T-cell (primary cell): ENCODE measurements around the gene MTHFS. TPM values are rescaled to one million over a fixed set of nuclear protein-coding genes. Genes with fewer than 3 reads are reported as not detected.
"Not testable (repeated sequence)": the region's sequence is repeated elsewhere in the genome, so short reads cannot be mapped to it uniquely, and the experiment has no call there.

Experiments used
- ATAC-seq, 4 experiments: fragments of 200-7000 bp in 3 of 4; fragments of 150-1000 bp in 1 of 4; cut with Tn5 transposase; replicated peaks in 1 of 4; 1 replicate in 3 of 4; 2 replicates in 1 of 4; pipeline ENCODE4 v1.10.0; 2021; ENCODE audit warnings: moderate library complexity in 3 of 4, mild to moderate bottlenecking in 2 of 4, moderate number of reproducible peaks in 1 of 4
- CTCF ChIA-PET, 2 donors: fragments of 300-600 bp; sonication (Branson Sonifier 250); formaldehyde crosslinking; loops; one replicate each; lab custom pipeline; 2022; ENCODE audit warnings: antibody characterized with exemption in 2 of 2; lab: Charles Lee
- POLR2A ChIA-PET, 2 donors: fragments of 300-600 bp; sonication (Branson Sonifier 250); formaldehyde crosslinking; loops; one replicate each; lab custom pipeline; 2022; ENCODE audit warnings: antibody characterized with exemption in 2 of 2; lab: Charles Lee
- DNase-seq, 35 experiments: peaks; one replicate each; pipeline versions ENCODE4 v3.0.0 to v3.0.0-alpha.2; 2013 to 2023
- H3K27ac ChIP-seq: one replicate; pipeline ENCODE4 v1.5.1; 2013; ENCODE audit warnings: low read length
- H3K27me3 ChIP-seq, 2 experiments: replicated peaks in 1 of 2; 1 replicate in 1 of 2; 2 replicates in 1 of 2; pipeline versions ENCODE4 v1.6.1 to v1.7.0; 2013; ENCODE audit warnings: low read length in 1 of 2, mixed read lengths in 1 of 2; ENCODE audit not compliant: control insufficient read depth in 2 of 2, insufficient read depth in 2 of 2; ENCODE audit errors: extremely low read depth in 1 of 2
- H3K36me3 ChIP-seq, 2 donors: 1 replicate in 1 of 2; 2 replicates in 1 of 2; pipeline versions ENCODE4 v1.6.1 to v1.7.0; 2013; ENCODE audit warnings: low read length in 1 of 2; ENCODE audit not compliant: control insufficient read depth in 2 of 2, insufficient read depth in 1 of 2; ENCODE audit errors: extremely low read depth in 1 of 2
- H3K4me1 ChIP-seq, 2 experiments: 1 replicate in 1 of 2; 2 replicates in 1 of 2; pipeline versions ENCODE4 v1.6.1 to v1.7.0; 2013; ENCODE audit warnings: low read length in 2 of 2, mixed read lengths in 1 of 2; ENCODE audit not compliant: insufficient read depth in 2 of 2, control insufficient read depth in 1 of 2; ENCODE audit errors: extremely low read depth in 1 of 2
- H3K4me3 ChIP-seq, 2 donors: 1 replicate in 1 of 2; 2 replicates in 1 of 2; pipeline versions ENCODE4 v1.5.1 to v1.7.0; 2013; ENCODE audit warnings: mild to moderate bottlenecking in 2 of 2, low read length in 1 of 2, moderate library complexity in 1 of 2; ENCODE audit not compliant: control insufficient read depth in 1 of 2; ENCODE audit errors: extremely low read depth in 1 of 2
- H3K9me3 ChIP-seq: 2 replicates; pipeline ENCODE4 v1.7.0; 2013
- H3K27ac Mint-ChIP-seq, 2 donors: one replicate each; pipeline ENCODE4 v1.8.0; 2020 to 2021; ENCODE audit warnings: mild to moderate bottlenecking in 2 of 2, mixed read lengths in 2 of 2
- H3K27me3 Mint-ChIP-seq, 2 donors: one replicate each; pipeline ENCODE4 v1.8.0; 2021 to 2022; ENCODE audit warnings: mixed read lengths in 2 of 2
- H3K36me3 Mint-ChIP-seq: one replicate; pipeline ENCODE4 v1.8.0; 2021; ENCODE audit warnings: mixed read lengths
- H3K4me1 Mint-ChIP-seq, 3 donors: one replicate each; pipeline ENCODE4 v1.8.0; 2020 to 2022; ENCODE audit warnings: mixed read lengths in 3 of 3, mild to moderate bottlenecking in 1 of 3
- H3K4me3 Mint-ChIP-seq, 3 donors: one replicate each; pipeline ENCODE4 v1.8.0; 2020 to 2022; ENCODE audit warnings: mild to moderate bottlenecking in 3 of 3, mixed read lengths in 3 of 3, moderate library complexity in 3 of 3
- H3K9me3 Mint-ChIP-seq, 3 donors: one replicate each; pipeline ENCODE4 v1.8.0; 2020 to 2022; ENCODE audit warnings: mixed read lengths in 3 of 3
- WGBS: methylation state at CpG from one replicate; pipeline ENCODE4 v1.1.5; 2013; ENCODE audit warnings: missing lambda C conversion rate; ENCODE audit not compliant: insufficient coverage; 5-methylcytosine and 5-hydroxymethylcytosine counted together
- total RNA-seq, 35 experiments: library from RNA in 6 of 35; stranded (reverse) in 6 of 35; fragments of 120-200 nt in 1 of 35; gene quantifications; one replicate each; pipeline versions ENCODE4 v1.2.1 to v1.2.4 and lab custom pipeline; 2013 to 2026

MTHFS gene
- total RNA-seq, 5 donors from 2014 or later (not counting 1 experiment from before 2014, with no cell fraction given), result 13.2 to 31.6 (median 27.3) TPM

DNA sequence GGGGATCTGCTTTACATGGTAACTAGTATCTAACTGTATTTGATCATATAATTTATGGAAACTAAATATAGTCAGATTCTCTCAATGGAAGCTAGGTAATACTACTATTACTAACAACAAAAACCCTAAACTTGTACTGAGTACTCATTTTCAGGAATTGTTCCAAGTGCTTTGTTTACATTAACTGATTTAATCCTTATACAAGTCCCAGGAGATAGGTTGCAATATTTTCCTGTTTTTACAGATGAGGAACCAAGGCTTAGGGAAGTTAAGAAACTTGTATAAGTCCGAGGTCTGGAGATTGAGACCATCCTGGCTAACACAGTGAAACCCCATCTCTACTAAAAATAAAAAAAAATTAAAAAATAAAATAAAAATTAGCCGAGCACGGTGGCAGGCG is 7.5 kb upstream of the MTHFS start:
- Mint-ChIP-seq H3K9me3 (peaks cover 0 to 1% (median 1%) of the 10 kb centered on the region in 3 donors), H3K27ac (no peak overlapping the region), H3K27me3 (no peaks in the 10 kb centered on the region), H3K4me3 (no peak overlapping the region), H3K4me1 (no peaks in the 10 kb centered on the region), H3K36me3 (peaks cover 16% of the 10 kb centered on the region)
- no peak overlapping the region for H3K27ac ChIP-seq
- no peaks in the 10 kb centered on the region for H3K9me3 ChIP-seq
- ATAC-seq (no peak), DNase-seq (no peak)
- 100% methylated on average over 2 of the region's 4 CpGs for WGBS
- H3K36me3 ChIP-seq, result no peaks in the 10 kb centered on the region
- H3K4me1 ChIP-seq, result no peaks in the 10 kb centered on the region
- no peak overlapping the region for H3K4me3 ChIP-seq
- H3K27me3 ChIP-seq, result no peaks in the 10 kb centered on the region
- POLR2A ChIA-PET, result no interaction called here
- CTCF ChIA-PET, result no interaction called here

GRCh38 chr15:79903626-79904025 is 6.8 kb upstream of the MTHFS start:
- ChIA-PET CTCF (no interaction called here), POLR2A (no interaction called here)
- H3K9me3 Mint-ChIP-seq, result no peaks in the 10 kb centered on the region
- H3K4me1 Mint-ChIP-seq, result no peaks in the 10 kb centered on the region
- no peaks in the 10 kb centered on the region for H3K9me3 ChIP-seq
- WGBS, result no CpG with 5 or more reads among the region's 1 CpG
- ATAC-seq (no peak), DNase-seq (no peak)
- H3K27me3 Mint-ChIP-seq, result no peaks in the 10 kb centered on the region
- H3K27ac ChIP-seq, result no peak overlapping the region
- no peaks in the 10 kb centered on the region for H3K4me1 ChIP-seq
- H3K4me3 Mint-ChIP-seq, result no peak overlapping the region
- H3K27me3 ChIP-seq, result no peaks in the 10 kb centered on the region
- H3K4me3 ChIP-seq, result no peak overlapping the region
- no peaks in the 10 kb centered on the region for H3K36me3 ChIP-seq
- no peak overlapping the region for H3K27ac Mint-ChIP-seq
- peaks cover 14% of the 10 kb centered on the region for H3K36me3 Mint-ChIP-seq

GRCh38 chr15:79903144-79903543 is 6.3 kb upstream of the MTHFS start:
- H3K4me1 ChIP-seq, result no peaks in the 10 kb centered on the region
- no peak for DNase-seq
- no peaks in the 10 kb centered on the region for H3K27me3 ChIP-seq
- Mint-ChIP-seq H3K4me3 (no peak overlapping the region), H3K9me3 (no peaks in the 10 kb centered on the region), H3K4me1 (peaks cover 0 to 4% (median 2%) of the 10 kb centered on the region in 3 donors), H3K27ac (no peak overlapping the region), H3K36me3 (peaks cover 14% of the 10 kb centered on the region), H3K27me3 (no peaks in the 10 kb centered on the region)
- H3K27ac ChIP-seq, result no peak overlapping the region
- no peaks in the 10 kb centered on the region for H3K36me3 ChIP-seq
- WGBS, result no CpG with 5 or more reads among the region's 2 CpGs
- ChIA-PET CTCF (no interaction called here), POLR2A (no interaction called here)
- ATAC-seq, result no peak
- H3K4me3 ChIP-seq, result no peak overlapping the region
- H3K9me3 ChIP-seq, result no peaks in the 10 kb centered on the region

- ChIA-PET CTCF (no interaction called here), POLR2A (interaction anchor here in 1 of 2 donors (0.6 kb wide), 1 partner anchor 47 kb away, joined by 3 read pairs; no protein-coding TSS in a partner anchor)
- Mint-ChIP-seq H3K9me3 (no peaks in the 10 kb centered on the region), H3K4me3 (no peak overlapping the region), H3K27ac (no peak overlapping the region), H3K4me1 (peaks cover 8 to 14% (median 12%) of the 10 kb centered on the region in 3 donors), H3K36me3 (peaks cover 13% of the 10 kb centered on the region), H3K27me3 (no peaks in the 10 kb centered on the region)
- H3K27me3 ChIP-seq, result no peaks in the 10 kb centered on the region
- H3K36me3 ChIP-seq, result no peaks in the 10 kb centered on the region
- no peak for ATAC-seq
- peaks cover 4 to 5% of the 10 kb centered on the region in 2 experiments for H3K4me1 ChIP-seq
- no peak for DNase-seq
- WGBS, result no CpG with 5 or more reads among the region's 1 CpG
- no peak overlapping the region for H3K4me3 ChIP-seq
- H3K9me3 ChIP-seq, result no peaks in the 10 kb centered on the region
- no peak overlapping the region for H3K27ac ChIP-seq
Measured at GRCh38 chr15:79901958-79902357, 5.1 kb upstream of the MTHFS start.

- WGBS, result 86% methylated on average over 2 of the region's 4 CpGs
- peaks cover 14 to 22% (median 18%) of the 10 kb centered on the region in 3 donors for H3K4me1 Mint-ChIP-seq
- H3K36me3 Mint-ChIP-seq, H3K36me3 ChIP-seq, H3K4me3 ChIP-seq, H3K4me3 Mint-ChIP-seq, H3K27me3 Mint-ChIP-seq, ATAC-seq, H3K27ac Mint-ChIP-seq, POLR2A ChIA-PET, CTCF ChIA-PET, H3K27me3 ChIP-seq, H3K9me3 Mint-ChIP-seq, H3K9me3 ChIP-seq, H3K27ac ChIP-seq: not testable (repeated sequence)
- peaks cover 7 to 11% of the 10 kb centered on the region in 2 experiments for H3K4me1 ChIP-seq
- DNase-seq, result peak in 1 of 35 experiments; percentile 24
Measured at GRCh38 chr15:79900818-79901378, 4.1 kb upstream of the MTHFS start.

- Histone ChIP-seq H3K4me3 (no peak overlapping the region), H3K27ac (no peak overlapping the region), H3K9me3 (no peaks in the 10 kb centered on the region), H3K4me1 (peaks cover 11 to 15% of the 10 kb centered on the region in 2 experiments), H3K36me3 (no peaks in the 10 kb centered on the region), H3K27me3 (no peaks in the 10 kb centered on the region)
- WGBS, result 81% methylated on average over 5 of the region's 9 CpGs
- DNase-seq, result no peak
- H3K4me3 Mint-ChIP-seq, result no peak overlapping the region
- H3K27me3 Mint-ChIP-seq, result no peaks in the 10 kb centered on the region
- no peak overlapping the region for H3K27ac Mint-ChIP-seq
- H3K9me3 Mint-ChIP-seq, result no peaks in the 10 kb centered on the region
- peaks cover 22 to 30% (median 26%) of the 10 kb centered on the region in 3 donors for H3K4me1 Mint-ChIP-seq
- ATAC-seq, result no peak
- H3K36me3 Mint-ChIP-seq, result peaks cover 6% of the 10 kb centered on the region
- ChIA-PET POLR2A (no interaction called here), CTCF (no interaction called here)
Measured at GRCh38 chr15:79900087-79900486, 3.3 kb upstream of the MTHFS start.
